Stomach (tissue), 4 donors: Measurements from ENCODE around the gene SERPIND1.

Experiments used
- POLR2A ChIP-seq, 4 donors: fragments of 450-650 bp; IDR thresholded peaks; one replicate each; pipeline ENCODE4 v1.6.1; 2016; ENCODE audit warnings: antibody characterized with exemption in 4 of 4, control low read depth in 2 of 4, mild to moderate bottlenecking in 1 of 4, moderate library complexity in 1 of 4
- TF ChIP-seq, protein P1 (sequence below), 7 experiments: fragments of 450-650 bp in 4 of 7; fragments of 200-600 bp in 3 of 7; sonication (generic) in 3 of 7; IDR thresholded peaks; one replicate each; pipeline ENCODE4 v1.5.1; 2016 to 2019; ENCODE audit warnings: antibody characterized with exemption in 7 of 7, control low read depth in 2 of 7, mild to moderate bottlenecking in 1 of 7

DNA sequence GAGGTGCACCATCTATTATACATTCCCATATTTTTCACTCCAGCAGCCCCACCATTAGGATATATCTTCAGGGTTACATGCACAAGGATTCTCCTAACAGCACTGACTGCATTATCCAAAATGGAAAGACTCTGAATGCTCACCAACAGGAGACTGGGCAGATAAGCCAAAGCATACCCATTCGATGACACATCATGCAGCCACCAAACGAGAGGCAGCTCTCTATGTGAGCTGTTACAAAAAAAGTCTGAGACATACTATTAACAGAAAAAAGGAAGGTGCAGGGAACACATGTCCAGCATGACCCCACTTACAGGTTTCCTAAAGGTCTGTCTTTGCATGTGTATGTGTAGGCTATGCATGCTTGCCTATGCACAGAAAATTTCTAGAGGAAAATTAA, 12.4 kb upstream of the SERPIND1 start:
- no peak for TF ChIP-seq POLR2A (IDR thresholded peaks at IDR 0.05)
- TF ChIP-seq, protein P1, sequence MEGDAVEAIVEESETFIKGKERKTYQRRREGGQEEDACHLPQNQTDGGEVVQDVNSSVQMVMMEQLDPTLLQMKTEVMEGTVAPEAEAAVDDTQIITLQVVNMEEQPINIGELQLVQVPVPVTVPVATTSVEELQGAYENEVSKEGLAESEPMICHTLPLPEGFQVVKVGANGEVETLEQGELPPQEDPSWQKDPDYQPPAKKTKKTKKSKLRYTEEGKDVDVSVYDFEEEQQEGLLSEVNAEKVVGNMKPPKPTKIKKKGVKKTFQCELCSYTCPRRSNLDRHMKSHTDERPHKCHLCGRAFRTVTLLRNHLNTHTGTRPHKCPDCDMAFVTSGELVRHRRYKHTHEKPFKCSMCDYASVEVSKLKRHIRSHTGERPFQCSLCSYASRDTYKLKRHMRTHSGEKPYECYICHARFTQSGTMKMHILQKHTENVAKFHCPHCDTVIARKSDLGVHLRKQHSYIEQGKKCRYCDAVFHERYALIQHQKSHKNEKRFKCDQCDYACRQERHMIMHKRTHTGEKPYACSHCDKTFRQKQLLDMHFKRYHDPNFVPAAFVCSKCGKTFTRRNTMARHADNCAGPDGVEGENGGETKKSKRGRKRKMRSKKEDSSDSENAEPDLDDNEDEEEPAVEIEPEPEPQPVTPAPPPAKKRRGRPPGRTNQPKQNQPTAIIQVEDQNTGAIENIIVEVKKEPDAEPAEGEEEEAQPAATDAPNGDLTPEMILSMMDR (IDR thresholded peaks at IDR 0.05) = no peak
